ENCODE measurements around the gene TLCD4.

Gene TLCD4

GRCh38 chr1:95115708-95116137 is 1.4 kb upstream of the TLCD4 start:
- peak overlapping the region; percentile 33 for H3K4me3 Mint-ChIP-seq
- H3K36me3 Mint-ChIP-seq, result no peaks in the 10 kb centered on the region
- no peak overlapping the region for H3K27ac Mint-ChIP-seq
- H3K9me3 Mint-ChIP-seq, result no peaks in the 10 kb centered on the region
- ATAC-seq (ENCODE audit: low read depth), result no peak
- H3K27me3 Mint-ChIP-seq, result peaks cover under 1% of the 10 kb centered on the region
- H3K4me1 Mint-ChIP-seq, result peaks cover 13% of the 10 kb centered on the region
- DNase-seq (ENCODE audit: low spot score in 2 of 2), result no peak

GRCh38 chr1:95116580-95117206 is 462 bp upstream of the TLCD4 start:
- H3K4me3 Mint-ChIP-seq, result peak overlapping the region; percentile 93
- H3K36me3 Mint-ChIP-seq, result no peaks in the 10 kb centered on the region
- peaks cover 5% of the 10 kb centered on the region for H3K27me3 Mint-ChIP-seq
- DNase-seq (ENCODE audit: low spot score in 2 of 2) (peak; percentile 53 to 54), ATAC-seq (ENCODE audit: low read depth) (peak; percentile 76)
- peaks cover 15% of the 10 kb centered on the region for H3K4me1 Mint-ChIP-seq
- no peaks in the 10 kb centered on the region for H3K9me3 Mint-ChIP-seq
- H3K27ac Mint-ChIP-seq, result peak overlapping the region; percentile 76

GRCh38 chr1:95118067-95118499 is 928 bp downstream of the TLCD4 start:
- ATAC-seq (ENCODE audit: low read depth), result no peak
- Mint-ChIP-seq H3K27ac (no peak overlapping the region), H3K27me3 (peaks cover 8% of the 10 kb centered on the region), H3K9me3 (no peaks in the 10 kb centered on the region), H3K36me3 (no peaks in the 10 kb centered on the region), H3K4me1 (peaks cover 18% of the 10 kb centered on the region), H3K4me3 (peak overlapping the region; percentile 89)
- no peak for DNase-seq (ENCODE audit: low spot score in 2 of 2)

DNA sequence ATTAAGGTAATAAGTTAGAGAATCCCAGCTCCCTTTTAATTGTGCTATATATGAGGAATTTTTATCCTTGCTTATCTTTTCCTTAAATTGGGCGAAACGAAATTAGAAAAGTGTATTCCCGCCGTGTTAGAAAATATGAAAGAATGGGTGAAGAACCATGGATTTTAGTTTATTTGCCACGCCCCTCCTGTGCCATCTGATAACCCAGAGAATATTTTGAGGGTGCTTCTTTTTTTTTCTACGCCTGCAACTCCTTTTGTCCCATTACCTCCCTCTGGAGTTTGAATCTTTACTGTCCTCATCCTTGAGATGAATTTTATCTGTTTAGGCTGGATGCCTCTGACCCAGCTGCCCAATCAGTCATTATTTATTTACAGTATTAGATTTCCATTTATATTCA is 1.6 kb downstream of the TLCD4 start:
- no peaks in the 10 kb centered on the region for H3K36me3 Mint-ChIP-seq
- H3K27ac Mint-ChIP-seq, result no peak overlapping the region
- peaks cover 18% of the 10 kb centered on the region for H3K4me1 Mint-ChIP-seq
- ATAC-seq (ENCODE audit: low read depth), result no peak
- peaks cover 8% of the 10 kb centered on the region for H3K27me3 Mint-ChIP-seq
- H3K4me3 Mint-ChIP-seq, result peak overlapping the region; percentile 9
- DNase-seq (ENCODE audit: low spot score in 2 of 2), result no peak
- H3K9me3 Mint-ChIP-seq, result no peaks in the 10 kb centered on the region

DNA sequence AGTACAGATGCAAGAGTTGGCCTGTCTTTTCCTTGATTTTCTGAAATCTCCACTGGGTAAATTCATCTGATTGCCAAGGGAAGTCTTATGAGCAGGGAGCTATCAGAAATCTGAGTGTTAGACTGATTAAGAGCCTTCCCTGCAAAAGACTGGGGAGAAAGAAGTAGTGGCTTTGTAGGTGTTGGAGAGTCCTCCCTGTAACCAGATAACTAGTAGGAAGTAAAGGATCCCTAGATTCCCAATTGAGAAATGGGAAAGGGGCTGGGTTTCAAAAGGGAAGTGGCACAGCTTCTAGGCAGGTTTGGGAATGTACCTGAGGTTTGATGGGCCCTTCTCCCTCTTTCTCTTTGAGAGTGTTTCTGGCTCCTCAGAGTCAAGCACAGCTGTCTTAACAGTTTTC is 2.1 kb downstream of the TLCD4 start:
- no peak overlapping the region for H3K27ac Mint-ChIP-seq
- H3K27me3 Mint-ChIP-seq, result peaks cover 8% of the 10 kb centered on the region
- H3K4me3 Mint-ChIP-seq, result peak overlapping the region; percentile 9
- no peaks in the 10 kb centered on the region for H3K36me3 Mint-ChIP-seq
- no peak for DNase-seq (ENCODE audit: low spot score in 2 of 2)
- no peaks in the 10 kb centered on the region for H3K9me3 Mint-ChIP-seq
- ATAC-seq (ENCODE audit: low read depth), result no peak
- H3K4me1 Mint-ChIP-seq, result peaks cover 18% of the 10 kb centered on the region

DNA sequence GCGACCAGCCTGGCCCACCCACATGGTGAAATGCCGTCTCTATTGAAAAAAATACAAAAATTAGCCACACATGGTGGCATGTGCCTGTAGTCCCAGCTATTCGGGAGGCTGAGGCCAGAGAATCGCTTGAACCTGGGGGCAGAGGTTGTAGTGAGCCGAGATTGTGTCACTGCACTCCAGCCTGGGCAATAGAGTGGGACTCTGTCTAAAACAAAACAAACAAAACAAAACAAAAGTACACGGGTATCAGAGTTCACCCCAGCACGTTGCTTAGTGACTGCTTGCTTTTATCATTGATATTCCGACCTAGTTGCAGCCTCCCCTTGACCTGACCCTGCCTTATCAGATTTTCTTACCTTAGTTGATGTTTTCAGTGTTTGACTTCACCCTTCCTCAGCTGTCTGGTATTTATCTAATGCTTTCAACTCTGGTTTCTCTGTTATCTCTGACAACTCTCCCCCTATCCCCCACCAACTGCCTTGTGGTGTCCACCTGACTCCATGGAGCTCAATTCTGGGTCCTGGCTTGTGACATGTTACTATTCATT is 5.1 kb downstream of the TLCD4 start:
- Mint-ChIP-seq H3K4me1 (peaks cover 13% of the 10 kb centered on the region), H3K36me3 (no peaks in the 10 kb centered on the region), H3K9me3 (no peaks in the 10 kb centered on the region), H3K4me3 (no peak overlapping the region), H3K27me3 (peaks cover 8% of the 10 kb centered on the region), H3K27ac (no peak overlapping the region)
- ATAC-seq (ENCODE audit: low read depth), result no peak
- DNase-seq (ENCODE audit: low spot score in 2 of 2), result no peak

DNA sequence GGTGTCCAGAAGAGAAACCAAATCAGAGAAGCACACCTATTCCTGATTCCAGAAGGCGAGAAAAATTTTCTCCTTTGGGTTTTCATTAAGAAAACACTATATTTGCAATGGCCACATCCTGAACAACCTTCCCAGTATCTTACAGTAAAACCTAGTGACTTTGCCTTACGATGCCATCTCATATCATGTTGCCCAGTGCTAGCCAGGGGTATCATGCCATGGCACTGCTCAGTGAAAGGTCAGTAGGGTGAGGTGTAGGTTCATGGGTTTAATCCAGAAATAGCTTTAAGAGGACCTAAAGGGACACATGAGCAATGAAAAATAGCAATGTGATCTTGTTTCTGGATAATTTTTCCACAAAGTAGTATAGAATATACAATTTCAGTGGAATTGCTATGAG is 7.2 kb downstream of the TLCD4 start:
- Mint-ChIP-seq H3K27me3 (peaks cover 8% of the 10 kb centered on the region), H3K4me3 (no peak overlapping the region), H3K27ac (no peak overlapping the region), H3K9me3 (no peaks in the 10 kb centered on the region), H3K4me1 (peaks cover 6% of the 10 kb centered on the region), H3K36me3 (no peaks in the 10 kb centered on the region)
- no peak for ATAC-seq (ENCODE audit: low read depth)
- DNase-seq (ENCODE audit: low spot score in 2 of 2), result no peak

GRCh38 chr1:95126366-95126765 is 9.2 kb downstream of the TLCD4 start:
- Mint-ChIP-seq H3K4me1 (peaks cover 6% of the 10 kb centered on the region), H3K36me3 (no peaks in the 10 kb centered on the region), H3K27me3 (peaks cover 3% of the 10 kb centered on the region), H3K9me3 (no peaks in the 10 kb centered on the region), H3K27ac (no peak overlapping the region), H3K4me3 (no peak overlapping the region)
- ATAC-seq (ENCODE audit: low read depth), result no peak
- no peak for DNase-seq (ENCODE audit: low spot score in 2 of 2)

DNA sequence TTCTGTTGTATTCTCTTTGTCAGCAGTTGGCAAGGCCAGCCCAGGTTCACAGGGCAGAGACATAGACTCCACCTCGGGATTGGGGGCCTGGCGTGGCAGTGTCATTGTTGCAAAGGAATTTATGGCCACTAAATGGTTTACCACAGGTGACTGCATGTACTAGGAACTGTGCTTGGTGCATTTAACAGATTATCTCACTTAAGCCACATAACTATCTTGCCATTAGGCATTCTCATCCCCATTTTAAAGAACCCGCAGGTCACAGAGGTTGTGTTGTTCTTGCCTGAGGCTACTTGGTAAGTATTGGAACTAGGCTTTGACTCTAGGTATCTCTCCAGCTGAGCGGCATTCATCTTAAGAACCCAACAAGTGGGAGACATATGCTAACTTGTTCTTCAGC is 9.7 kb downstream of the TLCD4 start:
- Mint-ChIP-seq H3K4me1 (peaks cover 6% of the 10 kb centered on the region), H3K4me3 (no peak overlapping the region), H3K27ac (no peak overlapping the region), H3K36me3 (no peaks in the 10 kb centered on the region), H3K27me3 (peaks cover 3% of the 10 kb centered on the region), H3K9me3 (no peaks in the 10 kb centered on the region)
- DNase-seq (ENCODE audit: low spot score in 2 of 2) (no peak), ATAC-seq (ENCODE audit: low read depth) (no peak)

GRCh38 chr1:95127380-95127779 is 10.2 kb downstream of the TLCD4 start:
- no peaks in the 10 kb centered on the region for H3K9me3 Mint-ChIP-seq
- peaks cover 2% of the 10 kb centered on the region for H3K27me3 Mint-ChIP-seq
- DNase-seq (ENCODE audit: low spot score in 2 of 2), result no peak
- no peaks in the 10 kb centered on the region for H3K36me3 Mint-ChIP-seq
- H3K4me1 Mint-ChIP-seq, result peaks cover 5% of the 10 kb centered on the region
- H3K4me3 Mint-ChIP-seq, result no peak overlapping the region
- no peak overlapping the region for H3K27ac Mint-ChIP-seq
- ATAC-seq (ENCODE audit: low read depth), result no peak

GRCh38 chr1:95132762-95133161 is 15.6 kb downstream of the TLCD4 start:
- Mint-ChIP-seq H3K9me3 (no peaks in the 10 kb centered on the region), H3K36me3 (no peaks in the 10 kb centered on the region), H3K4me1 (peaks cover 3% of the 10 kb centered on the region), H3K4me3 (no peak overlapping the region), H3K27me3 (peaks cover 1% of the 10 kb centered on the region), H3K27ac (no peak overlapping the region)
- ATAC-seq (ENCODE audit: low read depth) (no peak), DNase-seq (ENCODE audit: low spot score in 2 of 2) (no peak)

GRCh38 chr1:95133687-95134086 is 16.5 kb downstream of the TLCD4 start:
- no peak overlapping the region for H3K4me3 Mint-ChIP-seq
- peaks cover 3% of the 10 kb centered on the region for H3K4me1 Mint-ChIP-seq
- peaks cover 1% of the 10 kb centered on the region for H3K27me3 Mint-ChIP-seq
- DNase-seq (ENCODE audit: low spot score in 2 of 2) (no peak), ATAC-seq (ENCODE audit: low read depth) (no peak)
- no peak overlapping the region for H3K27ac Mint-ChIP-seq
- no peaks in the 10 kb centered on the region for H3K36me3 Mint-ChIP-seq
- no peaks in the 10 kb centered on the region for H3K9me3 Mint-ChIP-seq

DNA sequence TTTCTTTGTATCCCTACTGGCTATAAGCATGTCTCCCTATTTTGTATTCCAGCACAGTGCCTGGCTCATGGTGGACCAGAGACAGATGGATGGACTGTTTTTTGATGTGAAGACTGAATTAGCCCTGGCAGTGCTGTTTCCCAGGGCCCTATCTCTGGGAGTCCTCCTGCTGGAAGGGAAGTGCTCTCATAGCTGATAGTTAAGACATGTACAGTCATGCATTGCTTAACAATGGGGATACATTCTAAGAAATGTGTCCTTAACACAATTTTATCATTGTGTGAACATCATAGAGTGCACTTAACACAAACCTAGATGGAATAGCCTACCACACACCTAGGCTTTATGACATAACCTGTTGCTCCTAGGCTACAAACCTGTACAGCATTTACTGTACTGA is 21.1 kb downstream of the TLCD4 start:
- DNase-seq (ENCODE audit: low spot score in 2 of 2), result no peak
- no peaks in the 10 kb centered on the region for H3K9me3 Mint-ChIP-seq
- no peak overlapping the region for H3K27ac Mint-ChIP-seq
- no peak for ATAC-seq (ENCODE audit: low read depth)
- no peak overlapping the region for H3K4me3 Mint-ChIP-seq
- H3K27me3 Mint-ChIP-seq, result peaks cover 1% of the 10 kb centered on the region
- H3K4me1 Mint-ChIP-seq, result no peaks in the 10 kb centered on the region
- H3K36me3 Mint-ChIP-seq, result no peaks in the 10 kb centered on the region

- Mint-ChIP-seq H3K27me3 (peaks cover 1% of the 10 kb centered on the region), H3K4me3 (no peak overlapping the region), H3K36me3 (no peaks in the 10 kb centered on the region), H3K27ac (no peak overlapping the region), H3K9me3 (no peaks in the 10 kb centered on the region), H3K4me1 (no peaks in the 10 kb centered on the region)
- ATAC-seq (ENCODE audit: low read depth), result no peak
- DNase-seq (ENCODE audit: low spot score in 2 of 2), result no peak
Observed at GRCh38 chr1:95139039-95139438, 21.9 kb downstream of the TLCD4 start.

GRCh38 chr1:95140791-95141190 is 23.6 kb downstream of the TLCD4 start:
- Mint-ChIP-seq H3K27ac (peak overlapping the region; percentile 31), H3K4me1 (peaks cover 4% of the 10 kb centered on the region), H3K4me3 (no peak overlapping the region), H3K27me3 (peaks cover 1% of the 10 kb centered on the region), H3K9me3 (no peaks in the 10 kb centered on the region), H3K36me3 (no peaks in the 10 kb centered on the region)
- no peak for DNase-seq (ENCODE audit: low spot score in 2 of 2)
- no peak for ATAC-seq (ENCODE audit: low read depth)
